Parathyroid adenoma (tissue), 2 donors: ENCODE measurements around the gene COL4A2.

Experiments used
- H2AFZ ChIP-seq: fragments of 300-600 bp; sonication (generic); one replicate; pipeline ENCODE4 v1.7.0; 2017; ENCODE audit warnings: antibody characterized with exemption, mild to moderate bottlenecking
- H3K27ac ChIP-seq: fragments of 300-600 bp; sonication (generic); one replicate; pipeline ENCODE4 v1.7.0; 2017
- H3K27me3 ChIP-seq: fragments of 300-600 bp; sonication (generic); one replicate; pipeline ENCODE4 v1.7.0; 2017; ENCODE audit warnings: low read length; ENCODE audit not compliant: control insufficient read depth, insufficient read depth
- H3K36me3 ChIP-seq: fragments of 300-600 bp; sonication (generic); one replicate; pipeline ENCODE4 v1.7.0; 2017; ENCODE audit warnings: low read length; ENCODE audit not compliant: control insufficient read depth, insufficient read depth
- H3K4me1 ChIP-seq: fragments of 300-600 bp; sonication (generic); one replicate; pipeline ENCODE4 v1.7.0; 2017; ENCODE audit warnings: control low read depth
- H3K4me2 ChIP-seq: fragments of 300-600 bp; sonication (generic); one replicate; pipeline ENCODE4 v1.7.0; 2017; ENCODE audit warnings: low read length
- H3K4me3 ChIP-seq: fragments of 300-600 bp; sonication (generic); one replicate; pipeline ENCODE4 v1.7.0; 2017; ENCODE audit warnings: low read depth, low read length
- H3K79me2 ChIP-seq: fragments of 300-600 bp; sonication (generic); one replicate; pipeline ENCODE4 v1.7.0; 2017; ENCODE audit warnings: control low read depth
- H3K9ac ChIP-seq: fragments of 300-600 bp; sonication (generic); one replicate; pipeline ENCODE4 v1.7.0; 2017; ENCODE audit warnings: mild to moderate bottlenecking
- H3K9me3 ChIP-seq: fragments of 300-600 bp; sonication (generic); one replicate; pipeline ENCODE4 v1.7.0; 2017; ENCODE audit warnings: low read length; ENCODE audit not compliant: control insufficient read depth
- CTCF ChIP-seq: fragments of 300-600 bp; sonication (generic); IDR thresholded peaks from one replicate; pipeline ENCODE4 v1.7.0; 2017; ENCODE audit warnings: antibody characterized with exemption, mild to moderate bottlenecking
- donor health status: primary hyperparathyroidism.

Gene COL4A2

DNA sequence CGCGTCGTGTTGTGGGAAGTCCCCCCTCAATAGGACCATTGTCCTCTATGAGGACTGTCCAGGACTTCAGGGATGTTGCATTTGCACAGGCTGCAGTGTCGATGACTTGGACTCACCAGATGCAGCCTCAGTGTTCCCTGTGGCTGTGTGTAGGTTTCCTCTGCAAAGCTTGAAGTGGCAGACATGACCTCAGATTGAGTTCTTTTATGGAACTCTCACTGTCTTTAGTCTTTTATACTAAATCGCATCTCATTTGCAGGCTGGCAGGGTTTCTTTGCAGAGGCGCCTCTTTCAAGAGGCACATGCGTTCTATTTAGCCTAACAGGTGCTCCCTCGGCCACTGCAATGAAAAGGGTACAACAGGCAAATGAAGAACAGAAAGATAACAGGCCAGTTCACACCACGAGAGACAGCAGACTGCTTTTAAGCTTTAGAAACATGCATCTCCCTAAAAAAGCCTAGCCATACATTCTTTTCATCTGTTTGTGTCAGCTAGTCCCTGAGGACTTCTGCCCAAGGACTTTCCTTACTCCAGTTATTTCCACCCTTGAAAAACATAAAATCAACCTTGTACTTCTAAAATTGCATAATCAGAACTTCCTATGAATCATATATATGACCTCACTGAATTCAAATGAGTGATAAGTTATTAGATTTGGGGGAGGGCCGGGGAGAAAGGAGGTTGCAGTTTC lies 136.0 kb downstream of the COL4A2 start:
- Histone ChIP-seq H3K27ac (no peak overlapping the region), H3K4me3 (no peak overlapping the region), H2AFZ (no peak overlapping the region), H3K79me2 (no peaks in the 10 kb centered on the region), H3K9me3 (no peaks in the 10 kb centered on the region), H3K9ac (no peak overlapping the region), H3K4me2 (no peak overlapping the region), H3K4me1 (no peaks in the 10 kb centered on the region), H3K27me3 (no peaks in the 10 kb centered on the region), H3K36me3 (no peaks in the 10 kb centered on the region)
- TF ChIP-seq CTCF: no peak

- Histone ChIP-seq H3K4me2 (no peak overlapping the region), H3K9ac (no peak overlapping the region), H3K36me3 (no peaks in the 10 kb centered on the region), H2AFZ (no peak overlapping the region), H3K4me3 (no peak overlapping the region), H3K27me3 (no peaks in the 10 kb centered on the region), H3K27ac (no peak overlapping the region), H3K9me3 (no peaks in the 10 kb centered on the region), H3K79me2 (no peaks in the 10 kb centered on the region), H3K4me1 (no peaks in the 10 kb centered on the region)
- TF ChIP-seq CTCF: no peak
Measured at GRCh38 chr13:110443622-110444225, 136.6 kb downstream of the COL4A2 start.

- no peak overlapping the region for H3K9ac ChIP-seq
- no peaks in the 10 kb centered on the region for H3K79me2 ChIP-seq
- H3K36me3 ChIP-seq: no peaks in the 10 kb centered on the region
- no peak overlapping the region for H3K4me2 ChIP-seq
- no peaks in the 10 kb centered on the region for H3K9me3 ChIP-seq
- no peak overlapping the region for H3K27ac ChIP-seq
- H3K4me1 ChIP-seq: no peaks in the 10 kb centered on the region
- TF ChIP-seq CTCF: no peak
- no peak overlapping the region for H3K4me3 ChIP-seq
- no peaks in the 10 kb centered on the region for H3K27me3 ChIP-seq
- H2AFZ ChIP-seq: no peak overlapping the region
Measured at GRCh38 chr13:110444226-110444653, 137.2 kb downstream of the COL4A2 start.

- Histone ChIP-seq H2AFZ (no peak overlapping the region), H3K4me2 (no peak overlapping the region), H3K79me2 (no peaks in the 10 kb centered on the region), H3K9me3 (no peaks in the 10 kb centered on the region), H3K27me3 (no peaks in the 10 kb centered on the region), H3K4me3 (no peak overlapping the region), H3K9ac (no peak overlapping the region), H3K36me3 (no peaks in the 10 kb centered on the region), H3K4me1 (no peaks in the 10 kb centered on the region), H3K27ac (no peak overlapping the region)
- TF ChIP-seq CTCF: no peak
Measured at GRCh38 chr13:110445183-110445582, 138.1 kb downstream of the COL4A2 start.
